WERI-Rb-1 (cell line): Measurements from ENCODE around the gene CEP126.

ENCODE experiments used
- DNase-seq: peaks from one replicate; pipeline ENCODE4 v3.0.0-alpha.2; 2020
- H3K27ac ChIP-seq: fragments of 250-450 bp; sonication (Bioruptor Pico); 2 replicates; pipeline ENCODE4 v1.5.1; 2020; ENCODE audit warnings: mild to moderate bottlenecking, moderate library complexity
- H3K27me3 ChIP-seq: fragments of 250-450 bp; sonication (Bioruptor Pico); 2 replicates; pipeline ENCODE4 v1.5.1; 2021; ENCODE audit warnings: mild to moderate bottlenecking, low read depth, moderate library complexity; ENCODE audit not compliant: insufficient read depth, severe bottlenecking
- H3K36me3 ChIP-seq: fragments of 250-450 bp; sonication (Bioruptor Pico); 2 replicates; pipeline ENCODE4 v1.5.1; 2020; ENCODE audit warnings: mild to moderate bottlenecking, moderate library complexity
- H3K4me3 ChIP-seq: 2 replicates; pipeline ENCODE4 v1.5.1; 2011; ENCODE audit warnings: low read depth, mild to moderate bottlenecking, control low read depth, low read length
- H3K9me3 ChIP-seq: fragments of 250-450 bp; sonication (Bioruptor Pico); 2 replicates; pipeline ENCODE4 v1.5.1; 2021; ENCODE audit warnings: mild to moderate bottlenecking, moderate library complexity; ENCODE audit not compliant: severe bottlenecking
- TF ChIP-seq, protein P1 (sequence below): IDR thresholded peaks from 2 replicates; pipeline ENCODE4 v1.5.1; 2011; ENCODE audit warnings: low read depth, mild to moderate bottlenecking, control low read depth, inconsistent platforms, low read length

Gene CEP126

GRCh38 chr11:101872171-101872882, 42.5 kb upstream of the CEP126 start:
- Histone ChIP-seq H3K9me3 (no peaks in the 10 kb centered on the region), H3K4me3 (no peak overlapping the region), H3K27ac (no peak overlapping the region), H3K27me3 (no peaks in the 10 kb centered on the region), H3K36me3 (no peaks in the 10 kb centered on the region)
- no peak for DNase-seq
- TF ChIP-seq, protein P1, sequence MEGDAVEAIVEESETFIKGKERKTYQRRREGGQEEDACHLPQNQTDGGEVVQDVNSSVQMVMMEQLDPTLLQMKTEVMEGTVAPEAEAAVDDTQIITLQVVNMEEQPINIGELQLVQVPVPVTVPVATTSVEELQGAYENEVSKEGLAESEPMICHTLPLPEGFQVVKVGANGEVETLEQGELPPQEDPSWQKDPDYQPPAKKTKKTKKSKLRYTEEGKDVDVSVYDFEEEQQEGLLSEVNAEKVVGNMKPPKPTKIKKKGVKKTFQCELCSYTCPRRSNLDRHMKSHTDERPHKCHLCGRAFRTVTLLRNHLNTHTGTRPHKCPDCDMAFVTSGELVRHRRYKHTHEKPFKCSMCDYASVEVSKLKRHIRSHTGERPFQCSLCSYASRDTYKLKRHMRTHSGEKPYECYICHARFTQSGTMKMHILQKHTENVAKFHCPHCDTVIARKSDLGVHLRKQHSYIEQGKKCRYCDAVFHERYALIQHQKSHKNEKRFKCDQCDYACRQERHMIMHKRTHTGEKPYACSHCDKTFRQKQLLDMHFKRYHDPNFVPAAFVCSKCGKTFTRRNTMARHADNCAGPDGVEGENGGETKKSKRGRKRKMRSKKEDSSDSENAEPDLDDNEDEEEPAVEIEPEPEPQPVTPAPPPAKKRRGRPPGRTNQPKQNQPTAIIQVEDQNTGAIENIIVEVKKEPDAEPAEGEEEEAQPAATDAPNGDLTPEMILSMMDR = no peak

- no peak overlapping the region for H3K4me3 ChIP-seq
- TF ChIP-seq, protein P1 = peak; percentile 41
- H3K36me3 ChIP-seq = no peaks in the 10 kb centered on the region
- peak; percentile 8 for DNase-seq
- H3K9me3 ChIP-seq = no peaks in the 10 kb centered on the region
- no peak overlapping the region for H3K27ac ChIP-seq
- no peaks in the 10 kb centered on the region for H3K27me3 ChIP-seq
Observed at GRCh38 chr11:101880222-101880621, 34.6 kb upstream of the CEP126 start.

- no peaks in the 10 kb centered on the region for H3K27me3 ChIP-seq
- no peak for DNase-seq
- TF ChIP-seq, protein P1 = no peak
- H3K4me3 ChIP-seq = no peak overlapping the region
- no peaks in the 10 kb centered on the region for H3K9me3 ChIP-seq
- H3K36me3 ChIP-seq = no peaks in the 10 kb centered on the region
- H3K27ac ChIP-seq = no peak overlapping the region
Observed at GRCh38 chr11:101881586-101881985, 33.2 kb upstream of the CEP126 start.

- Histone ChIP-seq H3K27ac (no peak overlapping the region), H3K27me3 (no peaks in the 10 kb centered on the region), H3K4me3 (no peak overlapping the region), H3K36me3 (no peaks in the 10 kb centered on the region), H3K9me3 (no peaks in the 10 kb centered on the region)
- DNase-seq = no peak
- TF ChIP-seq, protein P1 = no peak
Observed at GRCh38 chr11:101885631-101886030, 29.2 kb upstream of the CEP126 start.

GRCh38 chr11:101889767-101890166, 25.0 kb upstream of the CEP126 start:
- Histone ChIP-seq H3K27me3 (no peaks in the 10 kb centered on the region), H3K9me3 (no peaks in the 10 kb centered on the region), H3K27ac (no peak overlapping the region), H3K36me3 (no peaks in the 10 kb centered on the region), H3K4me3 (no peak overlapping the region)
- no peak for DNase-seq
- TF ChIP-seq, protein P1 = no peak

GRCh38 chr11:101894505-101894904, 20.3 kb upstream of the CEP126 start:
- TF ChIP-seq, protein P1 = no peak
- Histone ChIP-seq H3K36me3 (no peaks in the 10 kb centered on the region), H3K9me3 (no peaks in the 10 kb centered on the region), H3K27me3 (no peaks in the 10 kb centered on the region), H3K4me3 (no peak overlapping the region), H3K27ac (no peak overlapping the region)
- no peak for DNase-seq
